ENCODE results near the gene PKD1L1.

PKD1L1 gene

GRCh38 chr7:47915616-47915976, 32.7 kb downstream of the PKD1L1 start:
- H3K27ac ChIP-seq = no peak overlapping the region
- TF ChIP-seq, protein P1, sequence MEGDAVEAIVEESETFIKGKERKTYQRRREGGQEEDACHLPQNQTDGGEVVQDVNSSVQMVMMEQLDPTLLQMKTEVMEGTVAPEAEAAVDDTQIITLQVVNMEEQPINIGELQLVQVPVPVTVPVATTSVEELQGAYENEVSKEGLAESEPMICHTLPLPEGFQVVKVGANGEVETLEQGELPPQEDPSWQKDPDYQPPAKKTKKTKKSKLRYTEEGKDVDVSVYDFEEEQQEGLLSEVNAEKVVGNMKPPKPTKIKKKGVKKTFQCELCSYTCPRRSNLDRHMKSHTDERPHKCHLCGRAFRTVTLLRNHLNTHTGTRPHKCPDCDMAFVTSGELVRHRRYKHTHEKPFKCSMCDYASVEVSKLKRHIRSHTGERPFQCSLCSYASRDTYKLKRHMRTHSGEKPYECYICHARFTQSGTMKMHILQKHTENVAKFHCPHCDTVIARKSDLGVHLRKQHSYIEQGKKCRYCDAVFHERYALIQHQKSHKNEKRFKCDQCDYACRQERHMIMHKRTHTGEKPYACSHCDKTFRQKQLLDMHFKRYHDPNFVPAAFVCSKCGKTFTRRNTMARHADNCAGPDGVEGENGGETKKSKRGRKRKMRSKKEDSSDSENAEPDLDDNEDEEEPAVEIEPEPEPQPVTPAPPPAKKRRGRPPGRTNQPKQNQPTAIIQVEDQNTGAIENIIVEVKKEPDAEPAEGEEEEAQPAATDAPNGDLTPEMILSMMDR (IDR thresholded peaks at IDR 0.05) = no peak
- no peak for TF ChIP-seq ZFX (IDR thresholded peaks at IDR 0.05; ENCODE audit: borderline replicate concordance)

GRCh38 chr7:47914717-47915615, 33.3 kb downstream of the PKD1L1 start:
- no peak for TF ChIP-seq ZFX (IDR thresholded peaks at IDR 0.05; ENCODE audit: borderline replicate concordance)
- TF ChIP-seq, protein P1 (IDR thresholded peaks at IDR 0.05) = no peak
- no peak overlapping the region for H3K27ac ChIP-seq

GRCh38 chr7:47912332-47912731, 35.9 kb downstream of the PKD1L1 start:
- no peak overlapping the region for H3K27ac ChIP-seq
- TF ChIP-seq ZFX (IDR thresholded peaks at IDR 0.05; ENCODE audit: borderline replicate concordance) = no peak
- TF ChIP-seq, protein P1 (IDR thresholded peaks at IDR 0.05) = no peak

- H3K27ac ChIP-seq = no peak overlapping the region
- TF ChIP-seq, protein P1 (IDR thresholded peaks at IDR 0.05) = no peak
- TF ChIP-seq ZFX (IDR thresholded peaks at IDR 0.05; ENCODE audit: borderline replicate concordance) = no peak
These were observed 39.5 kb downstream of the PKD1L1 start for GRCh38 chr7:47908720-47909119.

DNA sequence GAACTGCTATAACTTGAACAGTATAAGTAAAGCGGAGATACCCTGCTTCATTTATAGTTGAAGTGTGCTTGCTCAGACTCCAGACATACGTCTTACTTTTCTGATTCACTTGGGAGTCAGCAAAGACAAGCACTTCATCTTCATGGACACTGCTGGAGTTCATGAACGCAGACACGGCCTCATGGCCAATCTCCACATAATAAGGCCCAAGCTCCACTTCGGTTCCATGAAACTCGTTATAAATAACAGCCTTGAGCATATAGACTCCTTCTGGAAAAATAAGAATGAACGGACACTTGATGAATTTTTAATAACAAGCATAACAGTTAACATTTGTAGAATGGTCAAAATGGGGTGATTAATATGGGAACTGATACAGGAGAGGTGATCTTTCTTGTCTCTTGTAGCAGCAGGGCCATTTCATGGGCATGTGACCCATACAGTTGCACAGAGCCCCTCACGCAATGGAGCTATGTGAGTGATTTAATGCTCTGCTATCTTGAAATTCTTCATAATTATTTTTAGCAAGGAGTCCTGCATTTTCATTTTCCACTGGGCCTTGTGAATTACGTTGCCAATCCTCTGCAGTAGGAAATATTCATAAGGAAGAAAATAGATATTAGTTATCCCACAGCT, 40.2 kb downstream of the PKD1L1 start:
- no peak for TF ChIP-seq ZFX (IDR thresholded peaks at IDR 0.05; ENCODE audit: borderline replicate concordance)
- TF ChIP-seq, protein P1 (IDR thresholded peaks at IDR 0.05) = no peak
- no peak overlapping the region for H3K27ac ChIP-seq

DNA sequence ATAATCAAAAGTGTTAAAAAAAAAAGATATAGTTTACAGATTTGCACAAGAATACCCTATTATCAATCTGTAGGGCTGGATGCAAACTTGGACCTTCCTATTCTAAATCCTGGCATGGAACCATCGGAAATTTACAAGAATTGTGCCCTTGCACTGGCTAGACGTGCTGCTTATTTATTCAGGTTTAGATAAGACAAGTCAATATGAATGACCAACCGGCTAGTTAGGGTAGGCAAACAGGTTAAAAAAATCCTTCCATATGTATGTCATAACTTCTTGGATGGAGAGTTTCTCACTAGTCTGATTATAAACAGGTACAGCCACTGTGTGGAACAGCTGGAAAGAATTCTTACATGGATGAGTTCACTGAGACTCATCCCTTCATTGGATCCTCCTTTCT, 41.4 kb downstream of the PKD1L1 start:
- no peak for TF ChIP-seq ZFX (IDR thresholded peaks at IDR 0.05; ENCODE audit: borderline replicate concordance)
- TF ChIP-seq, protein P1 (IDR thresholded peaks at IDR 0.05) = no peak

More for the DNA sequence above, 41.4 kb downstream of the PKD1L1 start:
- no peak overlapping the region for H3K27ac ChIP-seq

All from 22Rv1 (cell line).